DMS 273 (cell line): ENCODE data around the gene MACROD1.

Source experiments
- DNase-seq: peaks from one replicate; lab custom pipeline; 2025; ENCODE audit not compliant: unreplicated experiment; lab: John Stamatoyannopoulos, UW

Gene MACROD1

DNA sequence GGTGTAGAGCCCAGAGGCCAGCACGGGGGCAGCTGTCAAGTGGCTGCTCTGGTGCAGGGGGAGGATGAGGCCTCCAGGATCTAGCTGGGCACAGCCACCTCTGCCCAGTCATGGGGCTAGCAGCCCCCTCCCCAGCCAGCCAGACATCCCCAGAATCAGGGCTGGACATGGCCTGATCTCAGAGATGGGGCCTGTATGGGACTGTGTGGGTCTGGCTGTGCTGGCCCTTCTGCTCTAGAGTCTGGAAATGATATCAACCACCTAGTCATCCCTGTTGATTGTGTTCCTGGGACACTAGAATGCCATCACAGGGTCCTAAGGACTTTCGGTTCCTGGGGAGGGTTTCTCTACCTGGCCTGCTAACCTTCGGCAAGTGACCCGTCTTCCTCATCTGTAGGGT, 127.4 kb downstream of the MACROD1 start:
- DNase-seq, result no peak

GRCh38 chr11:64037027-64037634, 128.8 kb downstream of the MACROD1 start:
- DNase-seq, result peak; percentile 44

DNA sequence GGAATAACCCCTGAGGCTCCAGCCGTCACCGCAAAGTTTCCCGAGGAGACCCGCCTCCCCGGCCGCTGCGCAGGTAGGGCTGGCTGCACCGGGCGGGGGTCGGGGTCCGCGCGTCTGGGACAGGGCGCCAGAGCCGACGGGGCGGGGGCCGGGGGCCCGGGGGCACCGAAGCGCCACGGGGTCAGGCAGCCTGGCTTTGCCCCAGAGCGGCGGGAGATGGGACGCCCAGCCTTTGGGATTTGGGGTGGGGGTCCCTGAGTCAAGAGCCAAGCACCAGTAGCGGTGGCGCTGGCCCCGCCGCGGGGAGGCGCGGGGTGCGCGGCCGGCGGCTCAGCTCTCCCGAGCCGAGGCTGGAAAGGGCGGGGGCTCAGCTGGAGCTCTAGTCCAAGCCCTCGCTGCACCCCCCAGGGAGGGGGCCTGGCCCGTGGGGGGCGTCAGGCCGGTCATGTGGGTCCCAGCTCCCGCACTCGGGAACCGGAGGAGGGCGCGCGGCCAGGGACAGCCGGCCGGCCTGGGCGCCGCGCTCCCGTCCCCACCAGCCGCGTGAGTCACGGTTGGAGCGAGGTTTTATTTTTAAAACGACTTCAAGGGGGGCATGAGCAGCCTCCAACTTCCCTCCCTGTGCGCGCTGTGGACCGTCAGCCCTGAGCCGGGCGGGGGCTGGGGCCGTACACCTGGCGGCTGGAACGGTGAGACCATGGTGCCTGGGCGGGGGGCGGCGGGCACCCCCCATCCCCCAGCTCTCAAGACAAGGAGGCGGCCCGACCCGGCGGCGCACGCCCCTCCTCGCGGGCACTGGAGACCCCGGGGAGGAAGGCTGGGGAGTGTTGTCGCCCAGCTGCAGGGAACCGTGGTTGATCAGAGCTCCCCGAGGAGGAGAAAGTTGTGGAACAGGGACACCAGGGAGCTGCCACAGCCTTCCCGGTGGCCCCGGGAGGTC, 129.6 kb downstream of the MACROD1 start:
- DNase-seq, result peak; percentile 65

DNA sequence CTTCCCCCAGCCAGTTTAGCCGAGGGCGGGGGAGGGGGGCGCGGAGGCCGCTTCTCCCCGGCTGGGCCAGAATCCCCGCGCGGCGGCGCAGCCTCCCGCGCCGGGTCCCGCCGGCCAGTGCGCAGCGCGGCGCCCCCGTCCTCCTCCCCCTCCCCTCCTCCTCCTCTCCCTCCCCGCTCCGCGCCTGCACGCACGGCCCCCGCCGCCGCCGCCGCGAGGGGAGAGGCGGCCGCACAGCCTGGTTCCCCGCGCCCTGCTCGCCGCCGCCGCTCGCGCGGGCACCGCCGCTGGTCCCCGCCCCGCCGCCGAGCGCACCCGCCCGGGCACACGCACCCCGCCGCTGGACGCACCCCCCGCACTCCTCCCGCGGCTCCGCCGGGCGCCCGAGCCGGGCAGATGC, 130.3 kb downstream of the MACROD1 start, which contains the start of gene FLRT1:
Gene FLRT1 (plus strand): TSS at position 356 of the 400 bp plus-strand sequence. CDS start 80,337 bp downstream, outside the sequence.
- peak; percentile 53 for DNase-seq

DNA sequence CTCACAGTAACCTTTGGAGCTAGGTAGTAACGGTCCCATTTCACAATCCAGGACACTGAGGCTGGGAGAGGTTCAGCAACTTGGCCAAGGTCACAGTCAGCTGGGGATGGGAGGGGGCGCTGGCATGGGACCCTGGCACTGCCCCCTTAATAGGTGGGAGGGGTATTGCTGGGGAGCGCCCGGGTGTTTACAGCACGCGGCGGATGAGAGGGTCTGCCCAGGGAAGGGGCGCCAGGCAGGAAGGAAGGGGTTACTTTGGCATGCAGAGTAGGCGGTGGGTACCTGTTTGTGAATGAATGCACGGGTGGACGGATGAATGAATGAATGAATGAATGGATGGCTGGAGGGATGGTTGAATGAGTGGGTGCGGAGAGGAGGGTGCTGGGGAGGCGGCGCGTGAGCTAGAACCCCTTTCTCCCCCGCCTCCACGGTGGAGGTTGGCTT, 130.8 kb downstream of the MACROD1 start:
- no peak for DNase-seq

DNA sequence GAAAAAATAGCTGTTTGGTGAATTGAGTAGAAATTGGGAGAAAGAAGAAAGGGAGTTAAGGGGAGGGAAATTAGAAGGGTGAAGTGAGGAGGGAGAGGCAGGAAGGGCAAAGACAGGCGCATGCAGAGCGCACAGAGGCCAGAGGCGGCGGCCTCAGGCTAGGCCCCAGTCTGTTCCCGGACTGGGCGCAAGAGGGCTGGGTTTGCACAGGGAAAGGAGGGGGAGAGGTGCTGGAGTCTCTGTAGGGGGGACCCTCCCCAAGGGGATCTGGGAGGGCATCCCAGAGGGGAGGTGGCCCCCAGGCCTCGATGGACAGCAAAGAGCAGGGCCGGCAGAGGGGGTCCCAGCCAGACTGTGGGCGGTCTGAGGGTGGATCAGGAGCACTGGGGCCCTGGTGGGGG, 131.5 kb downstream of the MACROD1 start:
- no peak for DNase-seq

- no peak for DNase-seq
These were observed 133.9 kb downstream of the MACROD1 start for GRCh38 chr11:64032050-64032449.

DNA sequence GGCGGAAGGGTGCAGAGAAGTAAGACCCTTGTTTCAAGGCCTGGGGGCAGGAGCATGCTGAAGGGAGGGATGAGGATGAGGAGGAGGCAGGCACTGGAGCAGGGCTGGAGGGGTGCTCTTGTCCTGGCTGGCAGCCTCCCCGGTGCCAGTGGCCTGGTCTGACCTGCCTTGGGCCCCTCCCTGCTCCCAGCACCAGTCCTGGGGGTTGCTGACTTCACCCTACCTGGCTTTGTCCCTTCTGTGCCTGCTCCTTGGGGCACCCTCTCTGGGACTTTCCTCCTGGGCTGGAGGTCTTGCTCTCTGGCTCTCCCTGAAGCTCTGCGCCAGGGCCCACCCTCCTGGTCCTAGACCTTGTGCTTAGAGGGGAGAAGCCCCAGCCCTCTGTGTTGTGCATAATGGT, 134.9 kb downstream of the MACROD1 start:
- no peak for DNase-seq

DNA sequence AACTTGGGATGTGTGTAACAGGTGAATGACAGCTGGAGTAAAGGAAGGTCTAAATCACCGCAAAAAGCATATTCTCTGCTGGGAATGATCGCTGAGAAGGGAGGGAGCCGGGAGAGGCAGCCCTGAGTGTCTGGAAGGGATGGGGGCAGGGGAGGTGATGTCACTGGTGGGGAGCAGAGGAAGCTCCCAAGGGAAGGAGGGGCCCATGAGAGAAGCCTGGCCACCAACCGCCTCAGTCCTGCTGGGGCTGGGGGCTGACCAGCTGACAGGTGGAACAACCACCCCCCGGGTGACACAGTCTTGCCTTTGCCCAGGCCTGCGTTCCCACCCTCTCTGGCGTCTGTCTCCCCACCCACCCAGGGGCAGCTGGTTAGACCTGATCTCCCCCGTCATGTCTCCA, 136.1 kb downstream of the MACROD1 start:
- no peak for DNase-seq

DNA sequence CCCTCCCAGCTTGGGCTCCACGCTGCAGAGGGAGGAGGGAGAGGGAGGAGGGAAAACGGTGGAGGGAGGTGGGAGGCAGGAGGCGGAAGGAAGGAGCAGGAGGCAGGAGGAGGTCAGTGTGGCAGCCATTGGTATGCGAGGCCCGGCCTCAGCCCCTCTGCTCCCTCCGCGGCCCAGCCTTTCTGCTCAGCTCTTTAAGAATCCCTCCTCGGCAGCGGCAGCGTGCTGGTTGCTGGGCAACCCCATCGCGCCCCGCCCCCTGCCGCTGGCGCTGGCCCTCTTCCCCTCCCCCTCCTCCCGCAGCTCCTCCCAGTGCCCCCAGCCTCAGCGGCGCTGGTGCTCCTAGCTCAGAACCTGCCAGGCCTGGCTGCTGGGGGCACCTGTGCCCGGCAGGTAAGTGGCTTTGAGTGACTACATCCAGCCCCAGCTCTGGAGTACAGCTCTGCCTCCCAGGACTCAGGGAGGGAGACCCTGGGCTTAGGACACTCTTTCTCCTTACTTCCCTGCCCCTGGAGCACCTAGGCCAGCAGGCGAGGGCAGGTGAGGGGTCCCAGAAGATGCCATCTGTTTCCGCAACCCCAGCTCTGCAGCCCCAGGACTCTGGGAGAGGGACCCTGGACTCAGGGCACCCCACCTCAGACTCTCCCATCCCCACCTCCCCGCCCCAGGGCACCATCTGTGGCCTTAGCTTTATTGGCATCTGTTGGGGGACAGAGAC, 137.4 kb downstream of the MACROD1 start:
- peak; percentile 32 for DNase-seq

DNA sequence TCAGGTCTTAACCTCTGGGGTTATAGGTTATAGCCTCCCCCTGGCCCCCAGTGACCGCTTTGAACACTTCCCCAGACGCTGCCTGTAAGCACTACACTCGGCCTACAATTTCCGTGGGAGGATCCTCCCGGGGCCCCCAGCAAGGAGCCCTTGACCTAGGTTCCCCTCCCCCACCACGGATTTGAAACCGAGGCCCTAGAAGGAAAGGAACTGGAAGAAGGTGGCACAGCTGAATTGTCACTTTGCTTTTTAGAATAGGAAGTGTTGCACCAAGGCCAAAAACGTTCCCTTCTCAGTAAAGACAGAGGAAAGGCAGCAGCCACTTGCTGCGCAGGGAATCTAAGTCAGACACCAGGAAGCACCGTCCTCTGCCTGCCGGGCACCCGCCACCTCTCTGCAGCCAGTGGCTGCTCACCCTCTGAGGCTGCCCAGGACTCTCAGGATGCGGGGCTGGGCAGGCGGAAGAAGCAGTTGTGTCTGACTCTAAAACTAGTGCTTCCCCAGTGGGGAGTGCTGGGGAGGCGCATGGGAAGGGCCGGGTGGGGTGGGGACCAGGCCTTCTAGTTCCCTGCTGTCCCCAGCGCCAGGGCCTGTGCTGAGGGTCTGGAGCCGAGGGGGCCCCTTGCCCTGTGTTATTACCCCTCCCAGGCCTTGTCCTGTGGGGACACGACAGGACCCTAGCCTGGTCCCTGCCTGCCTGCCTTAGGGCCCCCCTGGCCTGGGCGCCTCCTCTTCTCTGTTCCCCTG, 138.1 kb downstream of the MACROD1 start:
- DNase-seq, result no peak

GRCh38 chr11:64026575-64027205, 139.2 kb downstream of the MACROD1 start:
- DNase-seq, result no peak

GRCh38 chr11:64025205-64025604, 140.7 kb downstream of the MACROD1 start:
- peak; percentile 36 for DNase-seq

DNA sequence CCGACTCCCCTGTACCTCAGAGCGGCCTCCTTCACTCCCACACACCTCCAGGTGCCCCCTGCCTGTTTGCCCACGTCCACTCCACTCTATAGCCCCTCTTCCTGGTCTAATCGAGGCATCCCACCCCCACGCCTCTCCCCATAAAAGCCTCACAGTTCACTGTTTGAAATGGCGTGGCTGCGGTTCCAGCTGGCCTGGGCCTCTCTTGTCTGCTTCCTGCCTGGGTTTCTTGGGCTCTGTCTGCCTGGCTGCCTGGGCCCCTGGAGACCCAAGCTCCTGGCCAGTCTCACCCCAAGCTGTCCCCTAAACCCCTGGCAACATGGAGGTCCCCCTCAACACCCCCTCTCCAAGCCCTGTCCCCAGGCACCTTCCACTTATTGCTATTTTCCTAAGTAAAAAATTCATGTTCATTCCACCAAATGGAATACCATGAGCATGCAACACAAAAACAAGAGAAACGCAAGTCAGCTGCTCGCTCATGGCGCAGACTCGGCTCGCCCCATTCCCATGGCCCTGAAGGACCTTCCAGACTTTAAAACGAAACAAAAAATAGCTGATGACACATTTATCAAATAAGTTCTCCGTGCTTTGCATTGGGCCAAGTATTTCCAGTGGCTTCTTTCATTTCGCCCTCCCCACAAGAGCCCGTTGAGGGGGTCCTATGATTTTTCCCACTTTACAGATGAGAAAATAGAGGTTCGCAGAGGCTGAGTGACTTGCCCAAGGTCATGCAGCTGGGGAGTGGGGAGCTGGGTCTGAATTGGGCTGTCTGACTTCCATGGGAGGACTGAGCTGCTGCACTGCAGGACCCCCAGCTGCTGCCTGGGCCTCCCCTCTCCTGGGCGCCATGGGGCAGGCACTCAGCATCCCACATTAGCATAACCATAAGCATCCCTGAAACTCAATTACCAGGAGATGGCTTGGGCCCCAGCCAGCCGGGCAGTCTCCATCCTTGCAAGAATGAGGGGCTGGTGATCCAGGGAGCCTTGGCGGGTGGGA, 141.9 kb downstream of the MACROD1 start:
- no peak for DNase-seq

- peak; percentile 35 for DNase-seq
These were observed 143.7 kb downstream of the MACROD1 start for GRCh38 chr11:64022125-64022784.

DNA sequence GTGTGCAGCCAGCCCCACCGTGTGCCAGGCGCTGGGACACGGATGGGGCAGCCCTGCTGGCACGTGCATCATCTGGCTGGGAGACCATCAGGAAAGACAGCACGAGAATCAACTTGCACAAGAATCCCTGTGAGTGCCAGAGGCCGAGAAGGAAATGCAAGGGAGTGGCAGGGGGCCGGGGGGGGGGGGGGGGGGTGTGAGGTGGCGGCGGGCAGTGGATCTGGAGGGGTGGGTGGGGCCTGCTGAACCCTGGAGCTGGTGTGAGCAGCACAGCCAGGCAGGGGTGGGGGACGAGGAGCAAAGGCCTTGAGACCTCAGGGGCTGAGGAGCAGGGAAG, 144.2 kb downstream of the MACROD1 start:
- DNase-seq, result peak; percentile 68

DNA sequence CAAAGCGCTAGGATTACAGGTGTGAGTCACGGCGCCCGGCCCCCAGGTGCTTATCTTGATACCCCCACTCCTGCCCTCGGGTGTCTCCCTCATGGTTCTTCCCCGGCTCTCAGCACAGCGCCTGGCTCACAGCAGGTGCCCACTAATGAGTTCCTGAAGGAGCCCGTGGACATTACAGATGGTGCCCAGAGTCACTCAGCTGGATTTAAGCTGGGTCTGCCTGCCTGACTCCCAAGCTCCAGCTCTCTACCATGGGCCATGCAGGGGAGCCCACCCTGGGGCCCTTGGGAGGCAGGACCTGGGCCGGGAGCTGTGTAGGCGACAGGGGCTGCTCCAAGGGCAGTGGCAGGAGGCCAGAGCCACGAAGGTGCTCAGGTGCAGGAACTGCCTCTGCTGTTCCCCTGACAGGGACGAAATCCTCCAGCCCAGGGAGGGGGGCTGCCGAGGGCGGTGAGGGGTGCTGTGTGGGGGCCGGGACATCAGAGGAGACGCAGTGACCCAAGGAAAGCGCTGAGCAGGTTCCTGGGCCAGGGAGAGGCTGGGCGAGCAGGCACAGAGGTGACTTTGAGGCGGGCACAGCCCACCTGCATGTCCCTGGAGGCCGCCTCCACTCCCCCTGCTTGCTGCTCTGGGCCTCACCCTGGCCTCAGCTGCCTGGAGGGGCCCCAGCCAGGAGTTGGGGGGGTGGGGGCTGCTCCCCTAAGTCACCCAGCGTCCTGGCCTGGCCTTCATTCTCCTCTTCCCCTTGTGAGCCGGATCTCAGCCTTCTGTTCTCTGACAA, 144.7 kb downstream of the MACROD1 start:
- DNase-seq, result peak; percentile 30
